Parathyroid adenoma (tissue), 2 donors: ENCODE measurements around the gene CAB39.

Experiments
- H2AFZ ChIP-seq: fragments of 300-600 bp; sonication (generic); one replicate; pipeline ENCODE4 v1.7.0; 2017; ENCODE audit warnings: antibody characterized with exemption, mild to moderate bottlenecking
- H3K27ac ChIP-seq: fragments of 300-600 bp; sonication (generic); one replicate; pipeline ENCODE4 v1.7.0; 2017
- H3K27me3 ChIP-seq: fragments of 300-600 bp; sonication (generic); one replicate; pipeline ENCODE4 v1.7.0; 2017; ENCODE audit warnings: low read length; ENCODE audit not compliant: control insufficient read depth, insufficient read depth
- H3K36me3 ChIP-seq: fragments of 300-600 bp; sonication (generic); one replicate; pipeline ENCODE4 v1.7.0; 2017; ENCODE audit warnings: low read length; ENCODE audit not compliant: control insufficient read depth, insufficient read depth
- H3K4me1 ChIP-seq: fragments of 300-600 bp; sonication (generic); one replicate; pipeline ENCODE4 v1.7.0; 2017; ENCODE audit warnings: control low read depth
- H3K4me2 ChIP-seq: fragments of 300-600 bp; sonication (generic); one replicate; pipeline ENCODE4 v1.7.0; 2017; ENCODE audit warnings: low read length
- H3K4me3 ChIP-seq: fragments of 300-600 bp; sonication (generic); one replicate; pipeline ENCODE4 v1.7.0; 2017; ENCODE audit warnings: low read depth, low read length
- H3K79me2 ChIP-seq: fragments of 300-600 bp; sonication (generic); one replicate; pipeline ENCODE4 v1.7.0; 2017; ENCODE audit warnings: control low read depth
- H3K9ac ChIP-seq: fragments of 300-600 bp; sonication (generic); one replicate; pipeline ENCODE4 v1.7.0; 2017; ENCODE audit warnings: mild to moderate bottlenecking
- H3K9me3 ChIP-seq: fragments of 300-600 bp; sonication (generic); one replicate; pipeline ENCODE4 v1.7.0; 2017; ENCODE audit warnings: low read length; ENCODE audit not compliant: control insufficient read depth
- CTCF ChIP-seq: fragments of 300-600 bp; sonication (generic); IDR thresholded peaks from one replicate; pipeline ENCODE4 v1.7.0; 2017; ENCODE audit warnings: antibody characterized with exemption, mild to moderate bottlenecking
- donor health status: primary hyperparathyroidism.

CAB39 gene

GRCh38 chr2:230821261-230821990 is 108.8 kb downstream of the CAB39 start:
- Histone ChIP-seq H3K4me1 (peaks cover 18% of the 10 kb centered on the region), H3K9me3 (no peaks in the 10 kb centered on the region), H3K4me2 (no peak overlapping the region), H3K36me3 (no peaks in the 10 kb centered on the region), H3K4me3 (no peak overlapping the region), H3K27ac (peak overlapping the region; percentile 94), H3K27me3 (no peaks in the 10 kb centered on the region), H3K79me2 (no peaks in the 10 kb centered on the region), H2AFZ (peak overlapping the region; percentile 62), H3K9ac (no peak overlapping the region)
- no peak for TF ChIP-seq CTCF

GRCh38 chr2:230821991-230822520 is 109.4 kb downstream of the CAB39 start:
- Histone ChIP-seq H3K27me3 (no peaks in the 10 kb centered on the region), H3K4me2 (no peak overlapping the region), H3K9ac (no peak overlapping the region), H2AFZ (peak overlapping the region; percentile 62), H3K36me3 (no peaks in the 10 kb centered on the region), H3K4me3 (no peak overlapping the region), H3K4me1 (peaks cover 18% of the 10 kb centered on the region), H3K79me2 (no peaks in the 10 kb centered on the region), H3K27ac (peak overlapping the region; percentile 94), H3K9me3 (no peaks in the 10 kb centered on the region)
- no peak for TF ChIP-seq CTCF

DNA sequence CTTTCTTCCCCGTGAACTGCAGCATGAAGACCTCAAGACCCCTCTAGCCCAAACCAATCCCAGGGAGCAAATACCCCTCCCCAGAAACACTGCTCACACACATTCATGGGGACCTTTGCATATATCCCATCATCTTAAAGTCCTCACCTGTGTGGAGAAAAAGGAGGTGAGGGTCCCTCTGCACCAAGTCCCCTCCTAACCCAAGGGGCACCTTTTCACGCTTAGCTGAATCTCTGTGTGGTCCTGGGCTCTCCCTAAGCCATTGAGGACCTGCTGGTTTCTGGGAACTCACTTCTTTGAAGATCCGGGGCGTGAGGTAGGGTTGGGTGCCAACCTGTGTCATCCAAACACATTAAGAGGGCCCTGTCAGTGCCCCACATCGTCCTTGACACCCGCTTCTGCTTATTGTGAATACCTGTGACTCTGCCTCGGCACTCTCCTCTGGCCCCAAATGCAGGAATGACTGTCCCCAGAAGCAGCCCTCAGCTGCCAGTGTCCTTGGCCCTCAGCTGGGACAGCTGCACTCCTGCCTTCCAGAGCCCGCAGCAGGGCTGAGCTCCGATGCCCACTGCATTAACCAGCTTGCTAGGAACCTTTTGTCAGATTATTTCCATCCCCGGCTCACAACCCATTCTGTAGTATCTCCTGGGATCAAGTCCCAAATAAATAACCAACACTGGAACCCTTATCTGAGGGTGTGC is 110.8 kb downstream of the CAB39 start:
- Histone ChIP-seq H3K27ac (no peak overlapping the region), H3K4me1 (peaks cover 18% of the 10 kb centered on the region), H3K27me3 (peaks cover 3% of the 10 kb centered on the region), H2AFZ (peak overlapping the region; percentile 23), H3K4me3 (no peak overlapping the region), H3K9me3 (no peaks in the 10 kb centered on the region), H3K9ac (no peak overlapping the region), H3K79me2 (no peaks in the 10 kb centered on the region), H3K36me3 (no peaks in the 10 kb centered on the region), H3K4me2 (no peak overlapping the region)
- no peak for TF ChIP-seq CTCF

DNA sequence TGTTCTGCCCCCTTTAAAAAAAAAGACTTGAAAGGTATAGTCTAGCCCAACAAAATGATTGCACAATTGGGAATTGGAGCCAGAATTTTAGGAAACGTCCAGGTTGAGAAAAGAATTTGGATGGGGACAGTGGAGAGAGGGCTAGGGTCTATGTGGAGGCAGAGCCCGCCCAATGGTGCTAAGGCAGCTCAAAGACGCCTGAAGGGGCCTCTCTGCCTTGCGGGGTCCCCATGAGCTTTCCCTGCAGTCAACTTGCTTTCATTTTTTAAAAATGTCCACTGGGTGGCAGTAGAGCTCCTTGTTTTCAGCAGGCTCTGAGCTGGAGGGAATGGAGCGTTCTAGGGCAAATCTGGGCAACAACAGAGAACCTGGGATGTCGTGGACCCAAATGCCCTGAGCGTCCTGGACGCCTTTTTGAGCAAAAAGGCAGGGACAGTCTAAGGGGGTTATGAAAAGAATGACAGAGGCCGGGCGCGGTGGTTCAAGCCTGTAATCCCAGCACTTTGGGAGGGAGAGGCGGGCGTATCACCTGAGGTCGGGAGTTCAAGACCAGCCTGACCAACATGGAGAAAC is 111.8 kb downstream of the CAB39 start:
- Histone ChIP-seq H3K4me3 (no peak overlapping the region), H3K27ac (no peak overlapping the region), H3K36me3 (no peaks in the 10 kb centered on the region), H3K9me3 (no peaks in the 10 kb centered on the region), H3K4me1 (peaks cover 18% of the 10 kb centered on the region), H2AFZ (peak overlapping the region; percentile 50), H3K9ac (no peak overlapping the region), H3K27me3 (peaks cover 3% of the 10 kb centered on the region), H3K79me2 (no peaks in the 10 kb centered on the region), H3K4me2 (peak overlapping the region; percentile 57)
- TF ChIP-seq CTCF, result peak; percentile 81
